ENCODE results near the gene DMP1.

GRCh38 chr4:87707279-87707918 is 57.3 kb downstream of the DMP1 start:
- no peak for TF ChIP-seq EZH2 (IDR thresholded peaks at IDR 0.05; ENCODE audit: low read length, unreplicated experiment)
- TF ChIP-seq, protein P1, sequence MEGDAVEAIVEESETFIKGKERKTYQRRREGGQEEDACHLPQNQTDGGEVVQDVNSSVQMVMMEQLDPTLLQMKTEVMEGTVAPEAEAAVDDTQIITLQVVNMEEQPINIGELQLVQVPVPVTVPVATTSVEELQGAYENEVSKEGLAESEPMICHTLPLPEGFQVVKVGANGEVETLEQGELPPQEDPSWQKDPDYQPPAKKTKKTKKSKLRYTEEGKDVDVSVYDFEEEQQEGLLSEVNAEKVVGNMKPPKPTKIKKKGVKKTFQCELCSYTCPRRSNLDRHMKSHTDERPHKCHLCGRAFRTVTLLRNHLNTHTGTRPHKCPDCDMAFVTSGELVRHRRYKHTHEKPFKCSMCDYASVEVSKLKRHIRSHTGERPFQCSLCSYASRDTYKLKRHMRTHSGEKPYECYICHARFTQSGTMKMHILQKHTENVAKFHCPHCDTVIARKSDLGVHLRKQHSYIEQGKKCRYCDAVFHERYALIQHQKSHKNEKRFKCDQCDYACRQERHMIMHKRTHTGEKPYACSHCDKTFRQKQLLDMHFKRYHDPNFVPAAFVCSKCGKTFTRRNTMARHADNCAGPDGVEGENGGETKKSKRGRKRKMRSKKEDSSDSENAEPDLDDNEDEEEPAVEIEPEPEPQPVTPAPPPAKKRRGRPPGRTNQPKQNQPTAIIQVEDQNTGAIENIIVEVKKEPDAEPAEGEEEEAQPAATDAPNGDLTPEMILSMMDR (conservative IDR thresholded peaks at IDR 0.05; ENCODE audit: low read depth, low read length) = no peak
